Endometrium (tissue), 2 donors: Measurements from ENCODE around the gene BUB1B.
"Not testable (repeated sequence)": the region's sequence is repeated elsewhere in the genome, so short reads cannot be mapped to it uniquely, and the experiment has no call there.

Source experiments
- FAIRE-seq: peaks from 2 replicates; lab custom pipeline; 2012; peaks lifted over from hg19 to GRCh38; lab: Jason Lieb, UNC
- donor health status: control.
- donor health status: control.

The BUB1B gene

DNA sequence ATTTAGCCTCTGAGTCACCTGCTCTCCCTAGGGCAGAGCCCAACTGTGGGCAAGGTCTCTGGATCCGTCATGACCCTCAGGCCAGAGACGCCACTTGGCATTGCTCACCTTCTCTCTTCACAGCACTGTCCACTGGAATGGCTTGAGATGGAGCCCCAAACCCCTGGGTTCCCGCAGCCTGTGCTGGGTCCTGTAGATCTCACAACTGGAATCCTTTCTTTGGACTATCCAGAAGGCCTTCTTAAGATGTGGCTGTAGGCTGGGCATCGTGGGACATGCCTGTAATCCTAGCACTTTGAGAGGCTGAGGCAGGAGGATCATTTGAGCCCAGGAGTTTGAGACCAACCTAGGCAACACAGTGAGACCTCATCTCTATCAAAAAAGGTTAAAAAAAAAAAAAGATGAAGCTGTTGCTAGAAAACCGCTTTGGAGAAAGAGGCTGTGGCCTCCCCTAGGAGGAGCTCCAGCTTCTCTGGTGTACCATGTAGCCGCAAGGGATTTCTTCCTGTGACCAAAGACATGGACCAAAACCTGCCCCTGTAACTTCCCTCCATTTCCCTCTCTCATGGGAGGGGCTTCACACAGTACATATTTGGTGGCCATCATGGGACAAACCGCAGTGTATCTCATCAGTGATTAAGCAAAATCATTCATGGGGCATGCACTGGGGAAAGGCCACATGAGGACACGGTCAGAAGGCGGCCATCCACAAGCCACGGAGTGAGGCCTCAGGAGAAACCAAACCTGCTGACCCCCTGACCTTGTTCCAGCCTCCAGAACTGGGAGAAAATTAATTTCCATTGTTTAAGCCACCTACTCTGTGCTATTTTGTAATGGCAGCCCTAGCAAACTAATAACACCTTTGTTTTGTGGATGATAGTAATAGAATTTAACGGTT, 23.3 kb upstream of the BUB1B start:
- FAIRE-seq, result no peak

DNA sequence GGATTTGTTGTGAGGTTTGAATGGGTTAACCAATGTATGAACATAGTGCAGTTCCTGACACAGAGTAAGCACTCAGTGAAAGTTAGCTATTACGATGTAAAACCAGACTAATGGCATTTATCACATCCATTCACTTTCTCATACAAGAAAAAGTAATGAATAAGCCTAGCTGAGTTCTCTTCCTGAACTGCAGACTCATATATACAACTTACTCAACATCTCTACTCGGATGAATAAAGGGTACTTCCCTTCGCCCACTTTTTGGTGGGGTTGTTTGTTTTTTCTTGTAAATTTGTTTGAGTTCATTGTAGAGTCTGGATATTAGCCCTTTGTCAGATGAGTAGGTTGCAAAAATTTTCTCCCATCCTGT, 22.7 kb upstream of the BUB1B start:
- not testable (repeated sequence) for FAIRE-seq

DNA sequence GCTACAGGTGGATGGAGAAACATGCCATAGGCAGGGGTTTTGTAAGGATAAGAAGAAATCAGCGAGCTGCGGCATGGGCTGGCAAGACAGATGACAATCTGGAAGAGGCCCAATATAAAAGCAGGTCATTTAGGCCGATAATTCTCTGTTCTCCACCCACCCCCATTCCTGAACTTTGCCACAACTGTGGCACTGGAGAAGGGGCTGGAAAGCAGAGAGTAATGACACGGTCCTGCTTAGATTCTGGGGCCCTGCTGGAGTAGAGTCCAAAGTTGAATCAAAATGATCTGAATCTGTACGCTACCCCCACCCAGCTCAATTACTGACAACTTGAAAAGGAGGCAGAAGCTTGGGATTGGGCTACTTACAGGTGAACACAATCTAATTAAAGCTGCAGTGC, 18.4 kb upstream of the BUB1B start:
- no peak for FAIRE-seq

DNA sequence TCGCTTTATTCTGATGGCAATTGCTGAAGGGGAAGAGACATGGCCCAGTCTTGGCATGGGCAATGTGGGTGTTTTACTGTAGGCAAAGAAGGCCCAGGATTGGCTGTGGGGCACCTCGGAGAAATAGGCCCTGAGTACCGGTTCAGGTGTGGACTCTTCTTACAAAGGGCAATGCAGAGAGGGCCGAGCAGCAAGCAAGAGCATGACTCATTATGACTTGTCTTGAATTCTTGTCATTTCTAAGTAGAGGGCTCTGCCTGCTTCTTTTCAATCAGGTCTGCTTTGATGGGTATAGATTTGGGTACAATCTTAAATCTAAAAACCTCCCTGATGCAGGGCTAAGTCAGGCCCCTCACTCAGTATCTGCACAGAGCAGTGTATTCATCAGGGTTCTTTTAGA, 14.8 kb upstream of the BUB1B start:
- no peak for FAIRE-seq

DNA sequence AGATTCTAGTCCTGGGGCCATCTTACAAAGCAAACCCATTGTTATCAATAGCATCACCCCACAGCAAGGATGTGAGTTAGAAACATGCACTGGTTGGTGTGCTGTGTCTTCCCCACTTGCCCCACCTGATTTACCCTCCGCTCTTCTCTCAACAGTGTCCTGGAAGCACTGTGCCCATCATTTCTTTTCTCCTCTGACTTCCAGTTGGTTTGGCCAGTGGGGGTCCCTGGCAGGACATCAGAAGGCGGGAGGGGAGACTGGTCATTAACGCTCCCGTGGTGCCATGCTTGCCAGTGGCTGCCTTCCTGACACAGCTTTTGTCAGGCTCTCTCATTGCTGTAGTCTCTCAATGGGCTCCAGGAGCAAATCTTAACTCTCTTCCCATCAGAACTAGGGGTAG, 11.5 kb upstream of the BUB1B start:
- no peak for FAIRE-seq

DNA sequence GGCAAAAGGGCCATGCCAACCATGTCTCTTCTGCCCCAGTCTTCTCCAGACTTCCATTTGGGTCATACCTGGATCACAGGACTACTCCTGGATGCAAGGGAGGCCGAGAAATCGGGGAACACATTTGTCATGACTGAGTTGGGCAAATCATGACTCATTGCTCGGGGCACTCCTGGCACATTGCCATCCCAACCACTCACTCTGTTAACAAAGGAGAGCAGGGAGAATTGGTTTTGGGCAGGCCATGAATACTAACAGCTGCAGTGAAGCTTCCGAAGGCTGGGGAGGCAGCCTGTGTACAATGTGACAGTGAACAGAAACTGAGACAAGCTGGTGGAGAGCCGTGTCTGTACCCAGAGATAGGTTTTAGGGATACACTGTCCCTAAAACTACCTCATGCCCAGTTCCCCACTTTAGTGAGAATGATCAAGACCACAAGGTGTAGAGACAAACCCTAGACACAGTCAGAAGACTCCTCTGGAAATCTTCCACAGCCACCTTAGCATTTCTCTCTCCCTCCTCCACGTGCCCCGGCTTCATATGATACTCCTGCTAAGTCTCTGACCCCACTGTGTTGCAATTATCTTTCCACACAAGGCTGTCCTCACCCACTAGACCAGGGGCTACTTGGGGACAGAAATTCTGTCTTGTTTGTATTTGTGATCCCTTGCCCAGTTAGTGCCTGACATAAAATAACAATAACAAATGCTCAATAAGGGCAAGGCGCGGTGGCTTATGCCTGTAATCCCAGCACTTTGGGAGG, 10.5 kb upstream of the BUB1B start:
- FAIRE-seq, result no peak

DNA sequence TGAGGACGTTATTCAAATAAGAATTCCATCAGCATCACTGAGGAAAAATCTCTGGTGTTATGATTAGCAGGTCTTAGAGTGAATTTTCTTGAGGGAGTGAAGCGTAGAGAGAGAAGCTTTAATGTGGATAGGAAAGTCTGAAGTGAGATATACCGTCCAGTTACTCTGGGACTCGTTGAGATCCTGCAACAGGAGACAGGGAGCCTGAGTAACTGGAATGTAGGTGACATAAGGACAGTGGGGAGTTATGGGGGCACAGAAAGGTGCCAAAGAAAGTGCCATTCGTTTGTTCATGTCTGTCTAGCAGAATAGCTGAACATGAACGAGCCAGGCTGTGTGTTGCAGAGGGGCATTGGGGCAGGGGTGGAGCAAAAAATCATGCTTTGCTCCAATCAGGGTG, 9.4 kb upstream of the BUB1B start:
- no peak for FAIRE-seq

DNA sequence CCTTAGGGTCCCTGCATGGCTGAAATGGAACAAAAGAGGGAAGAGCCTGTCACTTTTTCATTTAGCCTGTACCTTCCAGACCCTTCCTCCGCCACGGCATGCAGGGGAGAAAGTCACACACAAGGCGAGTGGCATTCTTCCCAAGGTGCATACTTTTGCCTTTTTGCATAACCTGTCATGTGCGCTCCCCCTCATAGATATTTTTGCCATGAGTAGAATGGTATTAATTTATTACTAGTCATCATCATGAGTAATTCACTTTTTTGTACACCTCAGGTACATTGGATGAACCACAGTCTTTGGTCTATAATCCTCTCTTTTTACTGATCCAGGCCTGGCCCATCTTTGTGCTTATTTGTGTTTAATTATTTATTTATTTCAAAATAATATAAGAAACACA, 8.9 kb upstream of the BUB1B start:
- no peak for FAIRE-seq

DNA sequence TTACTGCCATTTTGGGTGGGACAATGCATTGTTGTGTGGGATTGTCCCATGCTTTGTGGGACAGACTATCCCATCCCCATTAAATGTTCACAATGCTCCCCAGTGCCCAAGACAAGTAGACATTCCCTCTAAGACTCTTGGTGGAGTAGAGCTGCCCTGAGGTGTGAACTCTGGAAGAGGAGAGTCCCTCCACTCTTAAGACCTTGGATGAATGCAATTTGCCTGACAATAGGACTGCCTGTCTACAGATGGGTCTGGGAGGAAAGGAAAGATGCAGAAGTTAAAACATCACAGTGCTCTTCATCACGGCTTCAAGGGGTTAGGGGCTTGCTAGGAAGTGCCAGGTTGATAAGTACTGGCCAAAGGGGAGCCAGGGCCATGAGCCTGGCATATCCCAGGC, 6.0 kb upstream of the BUB1B start:
- FAIRE-seq, result not testable (repeated sequence)

DNA sequence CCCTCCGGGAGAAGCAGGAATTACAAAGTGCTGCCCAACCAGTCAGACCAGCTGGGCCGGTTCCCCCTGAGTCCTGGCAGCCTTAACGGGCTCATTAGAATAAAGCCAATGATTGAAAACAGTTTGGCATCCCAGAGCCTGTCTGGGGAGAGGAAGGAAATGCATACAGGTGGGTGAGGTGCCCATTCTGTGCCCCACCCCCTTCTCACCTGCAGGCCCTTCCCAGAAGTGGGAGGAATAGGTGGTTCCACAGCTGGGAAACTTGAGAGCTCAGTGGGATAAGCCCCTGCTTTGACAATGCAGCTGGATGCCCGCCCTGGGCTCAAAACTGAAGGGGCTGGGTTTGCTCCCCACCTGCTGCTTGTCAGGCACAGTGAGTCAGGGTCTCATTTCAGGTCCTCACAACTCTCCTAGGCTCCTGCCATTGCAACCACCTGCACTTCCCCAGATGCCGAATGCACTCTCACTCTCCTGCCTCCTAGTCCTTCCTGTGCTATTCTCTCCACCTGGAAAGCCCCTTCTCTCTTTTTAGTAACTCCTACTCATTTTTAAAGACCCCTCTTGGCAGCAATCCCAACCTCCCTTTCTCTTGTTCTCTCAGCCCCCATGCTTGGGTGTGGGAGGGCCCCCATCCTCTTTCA, 5.5 kb upstream of the BUB1B start:
- no peak for FAIRE-seq

DNA sequence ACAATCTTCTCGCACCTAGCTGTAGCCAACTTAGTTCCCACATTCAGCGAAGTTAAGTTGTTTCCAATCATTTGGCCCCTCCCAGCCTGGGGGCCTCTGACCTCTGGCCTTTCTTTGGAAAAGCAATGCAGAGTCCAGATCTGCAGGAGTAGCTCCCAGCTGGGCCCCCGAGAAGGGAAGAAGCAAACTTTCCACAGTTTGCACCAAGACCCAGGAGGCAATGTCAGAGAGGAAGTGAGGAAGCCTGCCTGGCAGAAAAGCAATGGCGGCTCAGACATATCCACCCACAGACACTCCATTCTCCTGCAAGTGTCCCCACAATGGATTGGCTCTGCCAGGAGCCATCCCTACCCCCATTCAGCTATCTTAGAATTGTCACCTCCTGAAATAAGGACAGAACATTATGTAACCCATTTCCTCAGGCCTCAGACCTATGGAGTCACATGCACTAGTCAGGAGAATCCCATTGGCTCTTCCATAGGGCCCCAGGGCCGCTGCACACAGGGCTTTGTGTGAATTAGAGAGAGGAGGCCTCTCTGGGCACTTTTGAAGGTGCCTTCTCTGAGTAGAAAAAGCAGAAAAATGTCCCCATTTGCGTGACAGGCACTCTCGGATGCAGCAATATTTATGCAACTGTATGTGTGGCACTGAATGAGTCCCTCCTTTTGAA, 3.0 kb upstream of the BUB1B start:
- FAIRE-seq, result no peak

DNA sequence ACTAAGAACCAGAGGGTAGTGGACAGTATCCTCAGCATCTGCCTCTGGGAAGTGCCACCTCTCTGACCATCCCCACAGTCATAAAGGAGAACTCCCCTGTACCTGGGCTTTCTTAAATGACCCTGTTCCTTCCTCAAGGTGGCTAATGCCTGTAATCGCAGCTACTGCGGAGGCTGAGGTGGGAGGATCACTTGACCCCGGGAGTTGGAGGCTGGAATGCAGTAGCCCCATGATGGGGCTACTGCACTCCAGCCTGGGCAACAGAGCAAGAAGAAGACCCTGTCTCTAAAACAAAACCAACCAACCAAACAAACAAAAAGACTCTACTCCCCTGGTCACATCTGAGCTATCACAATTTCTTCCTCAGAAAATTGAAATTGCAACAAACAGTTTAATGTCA, 848 bp upstream of the BUB1B start:
- no peak for FAIRE-seq

DNA sequence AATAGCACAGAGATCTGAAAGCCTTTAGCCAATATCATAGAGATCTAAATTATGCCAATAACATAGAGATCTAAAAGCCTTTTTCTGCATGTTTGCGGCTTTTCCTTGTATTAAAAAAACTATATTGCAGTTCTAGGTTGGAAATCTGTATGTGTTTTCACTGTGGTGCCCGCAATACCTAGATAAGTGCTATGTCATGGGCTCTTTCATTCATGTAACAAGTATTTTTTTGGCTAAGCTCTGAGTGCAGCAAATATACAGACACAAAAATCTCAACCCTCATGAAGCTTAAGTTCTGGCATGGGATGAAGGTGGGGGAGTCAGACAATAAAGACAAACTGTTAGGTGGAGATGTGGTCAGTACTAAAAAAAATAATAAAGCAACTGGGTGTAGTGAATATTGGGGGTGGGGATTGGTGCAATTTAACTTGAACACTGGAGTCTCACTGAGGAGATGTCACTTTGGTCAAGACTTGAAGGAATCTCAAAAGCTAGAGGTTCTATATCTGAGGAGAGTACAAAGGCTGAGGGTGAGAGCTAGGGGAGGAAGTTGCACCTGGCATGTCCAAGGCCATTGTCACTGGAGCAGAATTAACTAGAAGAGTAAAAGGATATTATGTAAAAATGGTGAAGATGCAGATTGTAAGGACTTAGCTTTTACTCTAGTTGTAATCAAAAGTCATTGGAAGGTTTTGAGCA, 973 bp downstream of the BUB1B start:
- no peak for FAIRE-seq

DNA sequence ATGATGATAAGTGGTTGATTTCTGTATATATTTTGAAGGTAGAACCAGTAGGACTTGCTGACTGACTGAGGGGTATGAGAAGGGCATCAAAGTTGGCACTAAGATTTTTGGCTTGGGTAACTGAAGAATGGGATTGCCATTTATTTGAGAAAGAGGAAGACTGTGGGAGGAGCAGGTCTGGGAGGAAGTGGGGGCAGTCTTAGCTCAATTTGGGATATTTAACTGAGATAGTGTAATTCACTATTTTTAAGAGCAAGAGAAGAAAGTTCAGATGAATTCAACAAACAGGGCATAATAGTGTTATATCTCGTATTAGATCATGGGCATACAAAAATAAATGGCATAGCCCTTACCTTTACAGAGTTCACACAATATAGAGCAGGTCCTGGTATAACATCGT, 1.7 kb downstream of the BUB1B start:
- FAIRE-seq, result no peak

DNA sequence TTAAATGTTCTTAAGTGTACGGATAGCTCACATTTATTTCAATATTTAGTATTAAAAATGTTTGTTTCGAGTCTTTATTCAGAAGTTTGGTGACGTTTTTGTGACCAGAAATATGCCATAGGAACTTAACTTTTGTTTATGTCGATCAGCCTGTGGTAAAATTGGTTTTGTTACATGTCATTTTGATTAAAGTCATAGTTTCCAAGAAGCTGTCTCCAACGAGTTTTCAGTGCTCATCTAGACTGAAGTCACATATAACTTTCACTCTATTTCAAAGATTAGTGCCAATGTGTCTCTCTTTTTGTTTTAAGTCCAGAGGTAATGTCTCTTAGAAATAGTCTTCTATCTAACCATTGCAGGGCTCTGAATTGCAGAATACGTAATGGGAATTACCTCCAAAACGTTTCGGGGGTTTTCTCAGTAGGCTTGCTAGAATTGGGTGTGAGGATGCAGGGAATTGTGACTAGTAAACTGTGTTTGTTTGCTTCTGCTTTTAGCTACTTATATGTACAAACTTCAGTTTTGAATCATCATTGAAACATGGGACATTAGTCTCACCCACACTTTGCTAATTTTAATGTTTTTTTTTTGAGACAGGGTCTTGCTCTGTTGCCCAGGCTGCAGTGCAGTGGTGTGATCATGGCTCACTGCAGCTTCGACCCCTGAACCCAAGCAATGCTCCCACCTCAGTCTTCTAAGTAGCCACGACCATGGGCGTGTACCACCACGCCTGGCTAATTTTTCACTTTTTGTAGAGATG, 3.0 kb downstream of the BUB1B start:
- no peak for FAIRE-seq

DNA sequence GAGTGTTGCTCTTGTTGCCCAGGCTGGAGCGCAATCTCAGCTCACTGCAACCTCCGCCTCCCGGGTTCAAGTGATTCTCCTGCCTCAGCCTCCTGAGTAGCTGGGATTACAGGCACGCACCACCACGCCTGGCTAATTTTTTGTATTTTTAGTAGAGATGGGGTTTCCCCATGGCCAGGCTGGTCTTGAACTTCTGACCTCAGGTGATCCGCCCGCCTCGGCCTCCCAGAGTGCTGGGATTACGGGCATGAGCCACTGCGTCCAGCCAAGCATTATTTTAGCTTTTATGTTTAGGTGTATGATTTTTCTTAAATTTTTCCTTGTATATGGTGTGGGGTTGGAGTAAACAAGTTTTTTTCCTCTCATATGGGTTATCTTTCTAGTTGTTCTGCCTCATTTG, 6.5 kb downstream of the BUB1B start:
- not testable (repeated sequence) for FAIRE-seq

DNA sequence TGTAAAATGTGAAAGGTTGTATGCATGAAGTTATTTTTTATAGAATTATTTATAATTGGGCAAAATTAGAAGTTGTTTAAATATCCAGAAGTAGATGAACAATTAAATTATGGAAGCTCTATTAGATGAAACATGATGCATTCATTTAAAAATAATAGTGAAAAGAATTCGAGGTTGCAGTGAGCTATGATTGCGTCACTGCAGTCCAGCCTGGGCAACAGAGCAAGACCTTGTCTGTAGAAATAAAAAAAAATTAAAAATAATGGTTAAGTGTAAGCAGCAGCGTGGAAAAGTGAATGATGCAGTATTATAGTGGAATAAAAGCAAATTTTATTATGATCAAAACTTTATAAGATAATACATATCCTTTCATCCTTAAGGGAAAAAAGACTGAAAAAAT, 14.3 kb downstream of the BUB1B start:
- FAIRE-seq, result peak; percentile 54

DNA sequence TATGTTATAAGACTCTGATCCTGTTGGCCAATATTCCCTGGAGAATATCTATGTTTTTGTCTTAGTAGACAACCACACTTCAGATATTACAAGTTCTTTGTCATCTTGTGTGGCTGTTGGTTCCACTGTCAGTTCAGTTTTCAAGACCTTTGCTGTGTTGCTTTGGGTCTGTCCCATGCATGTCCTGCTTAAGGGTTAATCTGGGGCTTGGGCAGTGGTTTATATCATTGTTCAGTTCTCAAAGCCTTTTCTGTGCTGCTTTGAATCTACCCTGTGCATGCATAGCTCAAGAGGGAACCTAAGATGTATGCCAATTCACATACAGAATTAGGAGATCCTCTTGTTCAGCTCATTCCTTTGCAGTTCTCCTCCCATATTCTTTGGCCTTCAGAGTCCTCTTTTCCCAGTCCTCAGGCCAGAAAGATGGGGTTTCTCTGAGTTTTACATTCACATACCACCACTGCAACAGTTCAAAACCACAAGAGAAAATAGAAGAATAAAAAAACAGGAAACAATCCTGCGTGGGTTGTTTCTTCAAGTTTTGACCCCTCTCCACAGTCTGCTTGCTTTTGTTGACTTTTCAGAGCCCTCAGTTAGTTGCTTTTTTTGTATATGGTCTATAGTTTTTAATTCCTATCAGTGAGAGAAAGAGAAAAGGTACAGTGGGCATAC, 21.6 kb downstream of the BUB1B start:
- FAIRE-seq, result no peak

DNA sequence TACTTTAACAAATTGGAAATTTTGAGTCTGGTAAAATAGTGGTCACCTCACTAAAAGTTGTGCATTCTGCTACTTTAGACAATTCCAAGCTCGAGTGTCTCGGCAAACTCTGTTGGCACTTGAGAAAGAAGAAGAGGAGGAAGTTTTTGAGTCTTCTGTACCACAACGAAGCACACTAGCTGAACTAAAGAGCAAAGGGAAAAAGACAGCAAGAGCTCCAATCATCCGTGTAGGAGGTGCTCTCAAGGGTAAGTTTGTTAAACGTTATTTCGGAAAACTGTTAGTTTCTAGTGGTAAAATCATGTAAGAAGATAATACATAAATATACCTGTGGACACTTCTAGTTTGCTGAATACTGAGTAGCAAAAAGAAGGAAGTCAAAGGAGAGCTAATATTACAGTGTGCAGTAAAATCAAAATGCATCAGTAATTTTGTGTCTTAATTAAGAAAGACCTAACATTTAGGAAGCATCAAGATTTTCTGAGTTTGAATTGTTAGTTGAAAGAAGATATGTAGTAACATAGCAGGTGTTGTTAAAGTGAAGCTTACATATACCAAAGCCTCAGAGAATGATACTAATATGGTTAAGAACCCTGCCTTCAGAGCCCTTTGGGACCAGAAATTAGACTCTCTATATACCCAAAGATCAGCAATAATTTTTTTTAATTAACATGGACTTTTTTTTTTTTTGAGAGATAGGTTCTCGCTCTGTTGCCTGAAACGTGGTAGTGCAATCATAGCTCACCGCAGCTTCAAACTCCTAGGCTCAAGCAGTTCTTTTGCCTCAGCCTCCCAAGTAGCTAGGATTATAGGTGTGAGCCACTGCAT, 23.0 kb downstream of the BUB1B start:
- no peak for FAIRE-seq

DNA sequence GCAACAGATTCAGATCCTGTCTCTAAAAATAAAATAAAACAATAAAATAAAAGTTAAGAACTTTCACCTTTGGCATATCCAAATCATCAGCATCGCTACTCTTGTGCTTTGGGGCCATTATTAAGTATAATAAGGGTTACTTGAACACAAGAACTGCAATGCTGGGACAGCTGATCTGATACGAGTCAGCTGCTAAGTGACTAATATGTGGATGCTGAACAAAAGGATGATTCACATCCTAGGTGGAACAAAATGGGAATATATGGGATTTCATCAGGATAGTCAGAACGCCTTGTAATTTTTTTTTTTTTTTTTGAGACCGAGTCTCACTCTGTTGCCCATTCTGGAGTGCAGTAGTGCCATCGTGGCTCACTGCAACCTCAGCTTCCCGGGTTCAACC, 29.7 kb downstream of the BUB1B start:
- FAIRE-seq, result no peak
